HG03571 (cell line): ENCODE results near the gene ZMAT5.

Experiments used
- ATAC-seq: cut with Tn5 transposase; IDR thresholded peaks from one replicate; pipeline ENCODE4 v1.9.1; 2021; ENCODE audit not compliant: unreplicated experiment

Gene ZMAT5

DNA sequence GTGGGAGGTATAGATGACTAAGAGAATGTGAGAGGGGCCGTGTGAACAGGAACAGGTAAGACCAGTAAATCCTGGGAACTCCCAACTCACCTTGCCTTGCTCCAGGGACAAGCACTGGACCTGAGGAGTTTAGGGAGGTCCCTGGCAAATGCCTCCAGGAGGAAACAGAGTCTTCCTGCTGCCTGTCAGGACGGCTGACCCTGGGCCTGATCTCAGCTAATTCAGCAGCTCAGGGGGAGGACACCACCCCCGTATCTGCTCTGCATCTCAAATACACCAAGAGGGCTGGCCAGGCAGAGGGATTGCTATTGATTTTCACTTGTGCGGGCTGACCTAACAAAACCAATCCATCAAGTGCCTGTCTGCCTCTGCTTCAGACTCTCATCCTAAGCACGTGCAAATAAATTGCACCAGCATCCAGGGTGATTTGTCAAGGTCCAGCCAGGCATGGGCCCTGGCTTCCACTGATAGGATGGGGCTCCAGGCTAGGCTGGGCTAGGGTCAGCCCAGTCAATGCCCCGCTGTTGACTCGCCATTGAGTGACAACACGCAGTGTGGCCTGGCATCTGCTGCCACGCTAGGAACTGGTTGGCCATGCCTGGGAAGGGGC lies 20.7 kb upstream of the ZMAT5 start:
- ATAC-seq: no peak

DNA sequence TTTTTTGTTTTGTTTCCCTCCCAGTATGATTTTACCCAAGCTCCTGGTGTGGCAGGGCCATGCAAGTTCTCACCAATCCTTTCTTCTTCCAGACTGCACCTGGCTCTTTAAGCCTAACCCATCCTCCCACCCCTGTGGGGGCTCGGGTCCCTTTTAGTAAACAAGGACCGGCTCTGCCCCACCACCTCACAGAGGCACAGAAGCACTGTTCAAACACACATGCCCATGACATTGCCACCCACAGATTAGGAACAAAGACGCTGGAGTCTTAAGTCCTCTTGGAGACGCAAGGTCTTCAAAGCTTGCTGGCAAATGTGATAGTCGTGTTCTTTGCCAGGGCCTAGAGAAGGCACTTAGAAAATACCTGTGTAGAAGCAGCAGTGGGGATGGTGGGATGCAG lies 19.2 kb upstream of the ZMAT5 start:
- no peak for ATAC-seq

GRCh38 chr22:29784451-29785361 lies 17.9 kb upstream of the ZMAT5 start:
- no peak for ATAC-seq

DNA sequence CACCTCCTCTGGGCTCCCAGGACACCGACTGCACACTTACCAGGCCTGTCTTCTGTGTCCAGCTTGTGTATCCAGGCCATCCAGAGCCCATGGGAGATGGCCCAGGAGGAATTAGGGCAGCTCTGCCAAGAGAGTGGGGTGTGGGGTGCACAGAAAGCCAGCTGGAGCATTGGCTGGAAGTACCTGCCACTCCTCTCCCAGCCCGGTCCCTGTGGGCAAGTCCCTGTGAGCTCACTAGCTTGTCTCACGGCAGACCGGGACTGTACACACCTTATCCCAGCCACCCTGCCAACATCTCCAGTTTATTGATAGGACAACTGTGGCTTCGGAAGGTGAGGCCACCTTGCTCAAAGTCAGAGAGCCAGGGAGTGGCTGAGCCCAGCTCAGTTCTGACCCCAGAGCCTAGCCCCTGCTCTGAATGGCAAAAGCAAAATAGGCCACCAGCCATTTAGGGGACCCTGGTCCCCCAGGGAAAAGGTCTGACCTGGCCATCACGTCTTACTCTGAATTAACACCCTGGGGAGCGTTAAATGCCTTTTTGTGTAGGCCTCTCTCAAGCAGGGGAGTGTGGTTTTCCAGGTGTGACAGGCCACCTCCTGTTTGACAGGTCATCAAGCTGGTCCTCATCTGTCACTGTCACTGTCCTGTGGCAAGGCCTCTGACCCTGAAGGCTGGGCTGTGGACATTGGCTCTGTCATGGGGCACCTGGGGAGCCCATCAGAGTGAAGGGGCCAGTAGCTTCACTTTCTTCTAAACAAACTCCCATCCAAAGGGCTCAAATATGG lies 15.4 kb upstream of the ZMAT5 start:
- ATAC-seq: no peak

GRCh38 chr22:29780748-29781676 lies 14.2 kb upstream of the ZMAT5 start:
- no peak for ATAC-seq

DNA sequence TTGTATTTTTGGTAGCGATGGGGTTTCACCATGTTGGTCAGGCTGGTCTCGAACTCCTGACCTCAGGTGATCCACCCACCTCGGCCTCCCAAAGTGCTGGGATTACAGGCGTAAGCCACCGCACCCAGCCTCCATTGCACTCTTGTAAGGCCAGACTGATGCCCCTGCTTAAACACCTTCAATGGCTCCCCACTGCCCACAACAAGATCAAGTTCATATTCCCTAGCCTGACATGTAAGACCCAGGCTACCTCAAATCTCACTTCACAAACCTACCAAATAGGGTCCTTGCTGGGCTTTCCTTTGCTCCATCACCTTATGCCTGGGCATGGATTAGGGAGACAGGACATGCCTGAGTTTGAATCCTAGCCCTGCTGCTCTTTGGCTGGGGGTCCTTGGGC lies 13.4 kb upstream of the ZMAT5 start:
- ATAC-seq: no peak

GRCh38 chr22:29773233-29773632 lies 6.4 kb upstream of the ZMAT5 start:
- ATAC-seq: no peak

- no peak for ATAC-seq
These were observed 5.4 kb upstream of the ZMAT5 start for GRCh38 chr22:29772170-29772641.

- ATAC-seq: no peak
These were observed 3.0 kb upstream of the ZMAT5 start for GRCh38 chr22:29769723-29770321.

DNA sequence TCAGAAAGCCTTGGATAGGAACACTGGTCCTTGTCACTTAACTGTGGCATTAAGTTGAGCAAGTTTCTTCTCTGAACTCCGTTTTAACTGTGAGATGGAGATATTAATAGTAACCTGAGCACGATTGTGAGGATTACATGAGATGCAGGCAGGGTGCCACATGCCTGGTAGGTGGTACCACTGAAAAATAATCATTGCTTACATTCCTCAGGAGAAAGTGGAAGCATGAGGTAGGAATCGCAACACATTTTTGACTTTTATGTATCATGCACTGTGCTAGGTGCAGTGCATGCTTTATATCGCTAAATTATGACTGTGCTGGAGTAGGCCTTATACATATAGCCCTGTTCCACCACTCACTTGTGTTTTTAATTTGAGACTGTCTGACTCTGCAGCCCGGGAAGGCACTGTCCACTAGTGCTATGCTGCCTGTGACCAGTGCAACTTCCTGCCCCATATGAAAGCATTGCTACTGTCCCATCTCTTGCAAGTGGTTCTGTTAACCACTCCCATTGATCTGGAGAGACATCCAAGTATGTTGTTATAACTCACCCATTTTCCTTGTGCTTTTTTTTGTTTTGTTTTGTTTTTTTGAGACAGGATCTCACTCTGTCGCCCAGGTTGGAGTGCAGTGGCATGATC lies 1.4 kb upstream of the ZMAT5 start:
- ATAC-seq: no peak

GRCh38 chr22:29767171-29768051 lies 604 bp upstream of the ZMAT5 start, which contains the start of gene UQCR10:
UQCR10 (plus strand) TSS chr22:29767369; CDS start chr22:29767399, 30 bp downstream.
- peak; percentile 74 for ATAC-seq

DNA sequence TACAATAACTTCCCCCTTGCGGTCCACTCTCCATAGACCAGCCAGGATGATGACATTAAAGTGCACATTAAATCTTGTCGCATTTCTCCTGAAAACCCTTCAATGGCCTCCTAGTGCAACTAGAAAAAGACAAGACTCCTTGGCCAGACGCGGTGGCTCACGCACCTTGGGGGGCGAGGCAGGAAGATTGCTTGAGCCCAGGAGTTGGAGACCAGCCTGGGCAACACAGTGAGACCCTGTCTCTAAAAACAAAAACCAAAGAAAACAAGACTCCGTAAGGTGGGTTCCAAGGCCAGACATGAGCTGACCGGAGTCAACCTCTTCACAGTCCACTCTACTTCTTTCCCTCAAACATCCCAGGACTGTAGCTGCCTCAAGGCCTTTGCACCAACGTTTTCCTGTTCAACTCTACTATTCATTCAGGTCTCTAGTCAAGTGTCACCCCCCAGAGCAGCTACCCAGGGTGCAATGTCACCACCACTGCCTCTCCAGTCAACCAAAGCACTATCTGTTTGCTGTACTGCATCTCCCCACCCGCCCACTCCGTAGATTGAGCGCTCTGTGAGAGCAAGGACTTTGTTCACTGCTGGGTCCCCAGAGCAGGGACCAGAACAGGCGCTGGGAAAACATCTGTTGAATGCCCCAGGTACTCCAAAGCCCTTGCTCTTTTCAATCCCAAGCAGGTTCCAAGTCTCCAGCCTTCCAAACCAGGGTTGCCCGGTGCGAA lies 739 bp downstream of the ZMAT5 start:
- ATAC-seq: peak; percentile 6

DNA sequence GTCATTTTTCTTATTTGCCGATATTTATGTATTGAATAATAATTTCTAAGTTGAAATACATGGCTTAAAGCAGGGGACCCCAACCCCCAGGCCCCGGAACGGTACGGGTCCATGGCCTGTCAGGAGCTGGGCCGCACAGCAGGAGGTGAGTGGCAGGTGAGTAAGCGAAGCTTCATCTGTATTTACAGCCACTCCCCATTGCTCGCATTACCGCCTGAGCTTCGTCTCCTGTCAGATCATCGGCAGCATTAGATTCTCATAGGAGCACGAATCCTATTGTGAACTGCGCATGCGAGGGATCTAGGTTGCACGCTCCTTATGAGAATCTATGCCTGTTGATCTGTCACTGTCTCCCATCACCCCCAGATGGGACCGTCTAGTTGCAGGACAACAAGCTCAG lies 4.5 kb downstream of the ZMAT5 start:
- ATAC-seq: no peak

DNA sequence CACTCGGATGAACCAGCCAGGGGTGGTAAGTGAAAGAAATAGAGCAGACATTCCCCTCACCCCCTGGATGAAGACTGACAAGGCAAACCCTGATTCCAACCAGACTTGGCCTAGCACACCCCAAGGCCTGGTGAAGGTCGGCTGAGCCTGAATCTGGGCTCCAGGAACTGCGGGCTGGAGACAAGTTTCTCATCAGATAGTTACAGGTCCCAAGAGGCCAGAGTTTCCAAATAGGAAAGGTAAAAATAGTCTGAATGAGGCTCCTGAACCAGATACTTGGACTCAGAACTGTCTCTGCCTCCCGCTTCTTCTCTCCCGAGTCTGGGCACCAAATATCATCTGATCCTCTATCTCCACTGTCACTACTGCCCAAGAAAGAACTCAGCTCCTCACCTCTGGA lies 7.8 kb downstream of the ZMAT5 start:
- no peak for ATAC-seq

DNA sequence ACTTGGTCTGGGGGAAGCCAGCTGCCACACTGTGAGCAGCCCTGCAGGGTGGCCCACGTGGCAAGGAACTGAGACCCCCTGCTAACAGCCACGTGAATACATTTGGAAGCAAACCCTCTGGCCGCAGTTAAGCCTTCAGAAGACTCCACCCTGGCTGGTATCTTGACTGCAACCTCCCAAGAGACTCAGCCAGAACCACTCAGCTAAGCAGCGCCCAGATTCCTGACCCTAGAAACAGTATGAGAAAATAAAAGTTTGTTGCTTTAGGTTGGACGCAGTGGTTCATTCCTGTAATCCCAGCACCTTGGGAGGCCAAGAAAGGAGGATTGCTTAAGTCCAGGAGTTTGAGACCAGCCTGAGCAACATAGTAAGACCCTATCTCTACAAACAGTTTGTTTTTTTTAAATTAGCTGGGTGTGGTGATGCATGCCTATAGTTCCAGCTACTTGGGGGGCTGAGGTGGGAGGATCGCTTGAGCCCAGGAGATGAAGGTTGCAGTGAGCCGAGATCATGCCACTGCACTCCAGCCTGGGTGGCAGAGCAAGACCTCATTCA lies 8.7 kb downstream of the ZMAT5 start:
- ATAC-seq: no peak

DNA sequence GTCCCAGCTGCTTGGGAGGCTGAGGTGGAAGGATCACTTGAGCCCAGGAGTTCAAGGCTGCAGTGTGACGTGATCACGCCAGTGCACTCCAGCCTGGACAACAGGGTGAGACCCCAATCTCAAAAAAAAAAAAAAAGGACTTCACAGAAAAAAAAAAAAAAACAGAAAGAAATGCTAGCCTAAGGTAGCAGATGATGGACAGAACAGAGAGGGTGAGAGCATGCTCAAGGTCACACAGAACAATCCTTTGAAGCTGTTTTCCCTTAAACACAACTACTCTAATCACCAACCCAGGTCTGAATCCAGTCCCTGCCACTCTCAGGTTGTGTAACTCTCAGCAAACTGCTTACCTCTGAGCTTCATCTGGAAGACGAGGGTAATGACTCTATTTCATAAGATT lies 9.7 kb downstream of the ZMAT5 start:
- no peak for ATAC-seq

DNA sequence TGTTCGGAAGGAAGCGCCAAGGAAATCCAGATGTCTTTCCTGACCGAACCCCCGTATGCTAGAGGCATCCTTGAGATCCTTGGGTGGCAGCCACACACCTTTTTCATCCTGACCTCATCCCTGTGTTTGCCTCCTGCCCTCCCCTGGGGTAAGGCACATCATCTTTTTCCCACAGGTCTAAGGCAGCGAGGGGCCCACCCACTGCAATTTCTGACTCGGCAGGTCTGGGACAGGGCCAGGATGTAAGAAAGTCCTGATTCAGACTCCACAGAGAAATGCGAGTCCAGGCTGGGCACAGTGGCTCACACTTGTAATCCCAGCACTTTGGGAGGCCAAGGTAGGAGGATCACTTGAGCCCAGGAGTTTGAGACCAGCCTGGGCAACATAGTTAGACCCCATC lies 10.5 kb downstream of the ZMAT5 start:
- no peak for ATAC-seq

- no peak for ATAC-seq
These were observed 10.9 kb downstream of the ZMAT5 start for GRCh38 chr22:29755889-29756288.
